ENCODE measurements around the gene C6orf132.
A peak's percentile ranks its signal among the peaks of the same experiment; 100 is the strongest.

Gene C6orf132

DNA sequence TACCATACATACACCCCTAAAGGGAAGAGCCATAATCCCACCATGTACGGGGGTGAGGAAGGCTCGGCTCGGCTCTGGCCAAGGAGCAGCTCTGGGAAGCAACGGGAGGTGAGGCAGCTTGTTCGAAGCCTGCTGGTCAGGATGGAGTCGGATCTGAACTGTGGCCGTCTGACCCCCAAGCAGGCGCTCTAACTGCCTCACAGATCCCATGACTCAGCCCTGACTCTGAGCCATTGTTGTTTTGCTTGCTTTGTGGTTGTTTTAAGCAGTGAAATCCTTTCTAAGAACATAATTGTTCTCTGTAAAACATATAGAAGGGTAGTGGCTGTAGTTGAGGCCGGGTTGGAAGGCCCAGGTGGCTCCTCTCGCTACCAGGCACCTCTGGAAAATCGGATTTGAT is 10.9 kb downstream of the C6orf132 start:
- no peak for DNase-seq

DNA sequence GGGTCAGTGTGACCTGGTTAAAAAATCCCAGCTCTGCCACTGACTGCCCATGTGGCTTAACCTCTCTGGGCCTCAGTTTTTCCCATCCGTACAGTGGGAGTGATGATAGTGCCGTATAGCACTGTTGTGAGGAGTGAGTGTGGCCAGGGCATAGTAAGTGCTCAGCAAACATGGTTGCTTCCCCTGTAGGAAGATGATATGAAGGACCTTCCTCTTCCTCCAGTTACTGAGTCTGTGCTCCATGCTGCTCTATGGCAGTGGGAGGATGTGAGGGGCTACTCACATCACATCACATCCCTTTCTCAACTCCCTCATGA is 13.1 kb downstream of the C6orf132 start:
- no peak for DNase-seq

- DNase-seq = no peak
Observed at GRCh38 chr6:42128460-42129359, 13.7 kb downstream of the C6orf132 start.

DNA sequence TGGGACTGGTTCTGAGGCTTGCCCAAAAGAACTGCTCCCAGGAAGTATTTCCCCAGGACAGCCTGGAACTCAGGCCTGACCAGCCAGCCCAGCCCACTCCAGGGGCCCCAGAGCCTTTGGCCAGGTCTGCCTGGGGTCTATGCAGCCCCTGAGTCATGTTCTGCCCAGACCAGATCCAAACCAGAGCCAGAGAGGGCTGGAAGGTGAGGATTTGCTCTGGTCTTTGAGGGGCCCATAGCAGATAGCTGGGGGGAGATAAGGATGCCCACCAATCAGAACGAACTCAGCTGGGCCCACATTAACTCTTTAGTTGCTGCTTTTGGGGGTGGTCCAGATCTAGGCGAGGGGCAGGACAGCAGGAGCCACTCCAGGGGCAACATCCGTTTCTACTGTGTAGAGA is 16.8 kb downstream of the C6orf132 start:
- no peak for DNase-seq

DNA sequence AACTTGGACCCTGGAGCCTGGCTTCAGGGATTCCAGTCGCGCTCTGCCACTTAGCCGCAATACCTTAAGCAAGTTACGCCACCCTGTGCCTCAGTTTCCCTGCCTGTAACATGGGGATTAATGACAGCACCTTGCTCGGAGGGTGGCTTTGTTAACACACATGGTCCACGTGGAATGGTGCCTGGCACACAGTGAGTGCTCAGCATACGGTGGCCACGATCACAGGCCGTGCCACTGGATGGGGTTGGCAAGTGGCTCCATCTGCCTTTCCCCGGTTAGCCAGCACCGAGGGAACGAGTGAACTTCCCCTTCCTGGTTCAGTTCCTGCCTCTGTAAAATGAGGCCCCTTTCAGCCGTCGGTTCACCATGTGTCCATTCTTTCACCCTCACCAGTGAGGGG is 17.2 kb downstream of the C6orf132 start:
- no peak for DNase-seq

- DNase-seq = no peak
Observed at GRCh38 chr6:42124223-42124836, 18.1 kb downstream of the C6orf132 start.

- no peak for DNase-seq
Observed at GRCh38 chr6:42123379-42124103, 18.9 kb downstream of the C6orf132 start.

GRCh38 chr6:42120895-42121865 is 21.2 kb downstream of the C6orf132 start:
- DNase-seq = no peak

- DNase-seq = no peak
Observed at GRCh38 chr6:42118162-42119001, 24.0 kb downstream of the C6orf132 start.

DNA sequence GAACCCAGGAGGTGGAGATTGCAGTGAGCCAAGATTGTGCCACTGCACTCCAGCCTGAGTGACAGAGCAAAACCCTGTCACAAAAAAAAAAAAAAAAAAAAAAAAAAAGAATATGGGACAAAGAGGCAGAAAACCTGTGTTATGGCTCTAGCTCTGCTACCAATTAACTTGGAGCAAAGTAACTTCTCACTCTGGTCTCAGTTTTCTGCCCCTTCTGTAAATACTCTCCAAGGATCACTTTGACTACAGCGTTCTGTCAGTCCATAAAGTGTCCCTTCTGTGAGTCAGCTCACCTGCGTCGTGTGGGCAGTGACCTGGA is 24.6 kb downstream of the C6orf132 start:
- no peak for DNase-seq

DNA sequence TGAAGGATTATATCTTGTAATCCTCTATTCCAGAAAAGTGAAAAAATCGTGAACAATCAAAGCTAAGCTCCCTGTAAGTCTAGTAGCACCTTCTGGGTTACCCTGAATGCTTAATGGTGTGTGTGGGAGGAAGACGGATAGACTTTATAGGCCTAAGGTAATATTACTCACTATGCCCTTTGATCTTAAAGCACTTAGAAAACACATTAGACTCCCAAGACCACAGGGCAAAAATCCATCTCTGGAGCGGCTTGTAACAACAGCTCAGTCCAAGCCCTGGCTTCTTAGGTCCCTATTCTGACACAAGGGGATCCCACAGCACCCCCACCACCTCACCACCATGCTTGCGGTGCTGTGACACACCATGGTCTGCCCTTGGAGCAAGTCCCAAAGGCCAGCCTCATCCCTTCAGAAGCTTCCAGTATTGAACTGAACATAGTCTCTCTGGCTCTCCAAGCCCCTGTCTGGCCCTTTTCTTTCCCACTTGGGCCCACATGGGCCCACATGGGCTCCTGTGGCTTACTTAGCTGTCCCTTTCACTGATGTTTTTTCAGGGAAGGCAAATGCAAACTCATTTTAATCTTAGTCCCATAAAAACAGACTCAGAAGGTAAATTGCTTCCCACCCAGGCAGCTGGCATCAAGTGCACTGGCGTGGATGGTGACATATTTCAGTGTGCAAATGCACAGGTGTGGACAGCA is 28.3 kb downstream of the C6orf132 start:
- DNase-seq = no peak

- DNase-seq = no peak
Observed at GRCh38 chr6:42112351-42112750, 30.1 kb downstream of the C6orf132 start.

DNA sequence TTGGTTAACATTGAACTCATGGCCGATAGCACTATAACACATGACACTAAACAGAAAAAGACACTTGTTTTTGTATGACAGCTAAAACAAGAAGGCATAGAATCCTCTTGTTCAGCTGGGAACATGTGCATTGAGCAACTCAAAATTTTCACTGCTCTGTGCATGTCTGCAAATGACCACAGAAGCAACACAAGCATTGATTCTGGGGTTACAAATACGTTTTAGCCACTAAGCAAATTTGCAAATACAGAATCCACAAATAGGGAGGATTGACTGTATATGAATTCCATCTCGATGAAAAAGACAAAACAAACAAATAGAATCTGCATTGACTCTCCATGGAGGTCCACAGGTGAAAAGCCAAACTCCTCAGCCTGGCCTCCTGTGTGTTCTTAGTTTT is 31.7 kb downstream of the C6orf132 start:
- DNase-seq = no peak

GRCh38 chr6:42108071-42108470 is 34.3 kb downstream of the C6orf132 start:
- no peak for DNase-seq

DNA sequence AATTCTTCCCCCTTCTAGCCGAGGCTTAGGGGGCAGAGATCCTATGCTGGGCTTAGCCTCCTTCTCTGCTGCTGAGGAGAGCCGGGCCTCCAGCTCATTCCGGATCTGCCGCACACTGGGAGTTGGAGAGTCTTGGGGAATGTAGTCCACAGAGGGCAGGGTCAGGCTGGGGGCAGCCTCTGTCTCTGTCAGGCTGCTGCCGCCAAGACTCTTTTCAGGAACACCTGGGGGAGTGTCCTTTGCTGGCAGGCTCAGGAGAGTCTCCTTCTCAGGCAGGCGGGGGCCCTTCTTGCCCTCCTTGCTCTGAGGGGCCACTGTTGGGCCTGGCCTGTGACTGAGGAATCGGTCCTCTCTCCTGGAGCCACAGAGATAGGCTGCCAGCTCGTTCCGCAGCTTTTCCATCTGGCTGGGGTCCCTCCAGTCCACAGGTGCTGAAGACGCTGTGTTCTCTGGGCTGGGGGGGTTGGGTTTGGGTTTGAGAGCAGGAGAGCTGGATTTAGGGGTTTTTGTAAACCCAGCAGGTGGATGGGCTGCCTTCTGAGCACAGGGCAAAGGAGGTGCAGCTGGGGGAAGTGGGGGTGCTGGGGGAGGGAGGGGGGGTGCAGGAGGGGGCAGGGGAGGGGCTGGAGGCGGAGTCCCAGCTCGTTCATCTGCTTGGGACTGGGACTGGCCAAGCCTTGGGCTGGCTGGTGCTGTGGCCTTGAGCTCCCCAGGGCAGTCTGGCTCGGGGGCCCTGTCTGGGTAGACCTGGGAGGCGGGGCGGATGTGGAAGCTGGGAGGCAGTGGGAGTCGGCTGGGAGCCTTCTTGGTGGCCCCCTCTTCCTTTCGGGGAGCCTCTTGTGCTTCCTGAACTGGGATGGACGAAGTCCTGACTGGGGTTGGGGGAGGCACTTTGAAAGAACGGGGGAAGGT is 36.1 kb downstream of the C6orf132 start:
- DNase-seq = no peak

- no peak for DNase-seq
Observed at GRCh38 chr6:42105709-42106108, 36.7 kb downstream of the C6orf132 start.

- no peak for DNase-seq
Observed at GRCh38 chr6:42105156-42105648, 37.2 kb downstream of the C6orf132 start.

- no peak for DNase-seq
Observed at GRCh38 chr6:42104804-42105125, 37.7 kb downstream of the C6orf132 start.

DNA sequence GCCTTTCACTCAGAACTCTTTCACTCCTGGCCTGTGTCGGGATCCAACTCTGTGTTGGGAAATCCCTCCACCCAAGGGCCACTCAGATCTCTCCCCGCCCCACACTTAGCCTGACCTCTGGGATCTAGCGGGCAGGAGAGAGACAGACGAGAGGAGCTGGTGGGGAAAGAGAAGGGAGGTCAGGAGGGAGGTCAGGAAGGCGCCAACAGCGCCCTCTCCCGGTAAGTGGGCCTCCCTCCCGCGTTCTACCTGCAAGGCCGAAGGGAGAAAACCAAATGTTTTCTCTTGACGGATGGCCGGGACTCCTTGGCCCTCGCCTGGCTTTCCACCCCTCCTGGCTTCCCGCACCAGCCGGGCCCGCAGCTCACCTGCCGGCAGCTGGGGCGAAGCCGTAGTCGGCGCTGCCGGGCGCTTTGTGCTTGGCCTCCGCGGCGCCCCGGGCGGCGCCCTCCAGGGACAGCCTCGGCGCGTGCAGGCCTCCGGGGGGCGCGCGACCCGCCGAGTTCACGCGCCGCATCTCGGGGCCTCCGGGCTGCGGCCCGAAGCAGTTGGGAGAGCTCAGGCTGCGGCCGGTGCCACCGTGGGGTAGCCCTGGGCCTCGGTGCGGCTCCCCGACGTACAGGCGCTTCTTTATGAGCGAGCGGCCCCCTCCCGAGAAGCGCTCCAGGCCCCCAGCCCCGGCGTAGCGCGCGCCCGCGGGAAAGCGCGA is 38.2 kb downstream of the C6orf132 start:
- peak; percentile 56 to 70 for DNase-seq

- DNase-seq = no peak
Observed at GRCh38 chr6:42103753-42104094, 38.7 kb downstream of the C6orf132 start.
